SK-N-SH (cell line): ENCODE data around the gene EDIL3. TPM values are rescaled to one million over a fixed set of nuclear protein-coding genes. Genes with fewer than 3 reads are reported as not detected.
A peak's percentile ranks its signal among the peaks of the same experiment; 100 is the strongest.

Experiments used
- CTCF ChIA-PET: fragments of 300-600, 350-600 bp; formaldehyde crosslinking; extraction: SDS; loops from one replicate; lab custom pipeline; 2021; lab: Yijun Ruan, JAX
- POLR2A ChIA-PET: fragments of 350-600 bp; sonication (Branson Sonifier 250); formaldehyde crosslinking; extraction: SDS; loops from one replicate; lab custom pipeline; 2020; ENCODE audit warnings: antibody characterized with exemption, inconsistent platforms; lab: Yijun Ruan, JAX
- DNase-seq: peaks from one replicate; pipeline ENCODE4 v3.0.0; 2012
- H2AFZ ChIP-seq: fragments of 200-600 bp; sonication (generic); 2 replicates; pipeline ENCODE4 v1.8.1; 2016; ENCODE audit warnings: antibody characterized with exemption, mild to moderate bottlenecking, low read depth
- H3F3A ChIP-seq: fragments of 200-600 bp; sonication (generic); replicated peaks from 2 replicates; pipeline ENCODE3; 2016; ENCODE audit warnings: antibody characterized with exemption, mild to moderate bottlenecking; ENCODE audit not compliant: insufficient read depth
- H3K27ac ChIP-seq, 2 experiments: fragments of 200-500 bp in 1 of 2; fragments of 200-600 bp in 1 of 2; sonication (Bioruptor generic) in 1 of 2; sonication (generic), shearing (Covaris generic) in 1 of 2; 2 replicates each; pipeline versions ENCODE4 v1.5.1 to v1.6.1; 2014 to 2016; ENCODE audit warnings: low read depth in 2 of 2, inconsistent platforms in 1 of 2, low read length in 1 of 2, mild to moderate bottlenecking in 1 of 2, mixed read lengths in 1 of 2
- H3K27me3 ChIP-seq: fragments of 200-600 bp; sonication (generic), shearing (Covaris generic); 2 replicates; pipeline ENCODE4 v1.6.1; 2016; ENCODE audit warnings: mixed run types; ENCODE audit not compliant: insufficient read depth
- H3K36me3 ChIP-seq, 2 experiments: fragments of 200-500 bp in 1 of 2; fragments of 200-600 bp in 1 of 2; sonication (Bioruptor generic) in 1 of 2; sonication (generic) in 1 of 2; replicated peaks in 1 of 2; 2 replicates each; pipeline versions ENCODE3 to v1.5.1; 2014 to 2016; ENCODE audit warnings: low read length in 1 of 2, mild to moderate bottlenecking in 1 of 2; ENCODE audit not compliant: insufficient read depth in 2 of 2, control insufficient read depth in 1 of 2
- H3K4me1 ChIP-seq, 2 experiments: fragments of 200-500 bp in 1 of 2; fragments of 200-600 bp in 1 of 2; sonication (Bioruptor generic) in 1 of 2; sonication (generic), shearing (Covaris generic) in 1 of 2; 2 replicates each; pipeline versions ENCODE4 v1.5.1 to v1.6.1; 2014 to 2016; ENCODE audit warnings: low read depth in 1 of 2, low read length in 1 of 2, mixed run types in 1 of 2; ENCODE audit not compliant: insufficient read depth in 2 of 2, control insufficient read depth in 1 of 2
- H3K4me2 ChIP-seq: fragments of 200-600 bp; sonication (generic), shearing (Covaris generic); 2 replicates; pipeline ENCODE4 v1.6.1; 2017; ENCODE audit warnings: mixed run types
- H3K4me3 ChIP-seq, 2 experiments: fragments of 200-500 bp in 1 of 2; fragments of 200-600 bp in 1 of 2; sonication (Bioruptor generic) in 1 of 2; sonication (generic), shearing (Covaris generic) in 1 of 2; 2 replicates each; pipeline versions ENCODE4 v1.5.1 to v1.8.1; 2014 to 2016; ENCODE audit warnings: low read depth in 2 of 2, inconsistent platforms in 1 of 2, low read length in 1 of 2, mild to moderate bottlenecking in 1 of 2, mixed read lengths in 1 of 2, moderate library complexity in 1 of 2
- H3K79me2 ChIP-seq: fragments of 200-600 bp; sonication (generic); 2 replicates; pipeline ENCODE4 v1.8.1; 2017; ENCODE audit warnings: mild to moderate bottlenecking; ENCODE audit not compliant: insufficient read depth
- H3K9ac ChIP-seq: fragments of 200-600 bp; sonication (generic); 2 replicates; pipeline ENCODE4 v1.6.1; 2017; ENCODE audit warnings: mixed run types
- H3K9me2 ChIP-seq: fragments of 200-600 bp; sonication (generic); 2 replicates; pipeline ENCODE4 v1.6.1; 2017; ENCODE audit warnings: mixed run types
- H3K9me3 ChIP-seq: fragments of 200-600 bp; sonication (generic); 2 replicates; pipeline ENCODE4 v1.6.1; 2017; ENCODE audit warnings: mixed run types, mild to moderate bottlenecking, moderate library complexity
- H4K20me1 ChIP-seq: fragments of 200-600 bp; sonication (generic); 2 replicates; pipeline ENCODE4 v1.6.1; 2017; ENCODE audit warnings: mild to moderate bottlenecking, mixed run types; ENCODE audit not compliant: insufficient read depth
- CHD2 ChIP-seq: fragments of 150-350 bp; IDR thresholded peaks from 2 replicates; pipeline ENCODE4 v1.6.1; 2018; ENCODE audit warnings: low read length; ENCODE audit not compliant: partially characterized antibody
- CTCF ChIP-seq: fragments of 200-600 bp; sonication (generic); IDR thresholded peaks from 2 replicates; pipeline ENCODE4 v1.6.1; 2017; ENCODE audit warnings: antibody characterized with exemption, mild to moderate bottlenecking, moderate library complexity
- EZH2phosphoT487 ChIP-seq: fragments of 200-600 bp; sonication (generic); IDR thresholded peaks from 2 replicates; pipeline ENCODE4 v1.6.1; 2017; ENCODE audit warnings: low read depth, mixed run types, mild to moderate bottlenecking, antibody characterized with exemption, moderate library complexity, borderline replicate concordance
- FOXM1 ChIP-seq: IDR thresholded peaks from 2 replicates; pipeline ENCODE4 v1.4.0; 2012; ENCODE audit warnings: low read depth, mild to moderate bottlenecking
- GABPA ChIP-seq: IDR thresholded peaks from 2 replicates; pipeline ENCODE4 v1.4.0; 2012; ENCODE audit warnings: low read depth, mild to moderate bottlenecking
- GATA2 ChIP-seq: sonication (generic); formaldehyde crosslinking; IDR thresholded peaks from 2 replicates; pipeline ENCODE4 v1.5.0; 2020; ENCODE audit warnings: mild to moderate bottlenecking, missing genetic modification reagents
- IRF3 ChIP-seq: fragments of 150-350 bp; IDR thresholded peaks from 2 replicates; pipeline ENCODE4 v1.6.1; 2016; ENCODE audit warnings: mild to moderate bottlenecking, low read depth, low read length
- MAX ChIP-seq: IDR thresholded peaks from 2 replicates; pipeline ENCODE4 v1.4.0; 2012; ENCODE audit warnings: low read depth
- MEF2A ChIP-seq: IDR thresholded peaks from 2 replicates; pipeline ENCODE4 v1.4.0; 2012; ENCODE audit warnings: low read depth, borderline replicate concordance
- NRF1 ChIP-seq: IDR thresholded peaks from 2 replicates; pipeline ENCODE4 v1.6.1; 2012; ENCODE audit warnings: low read depth, mild to moderate bottlenecking, low read length
- RAD21 ChIP-seq: IDR thresholded peaks from 2 replicates; pipeline ENCODE4 v1.6.1; 2012; ENCODE audit warnings: mild to moderate bottlenecking, low read length
- RCOR1 ChIP-seq: fragments of 150-350 bp; IDR thresholded peaks from 2 replicates; pipeline ENCODE4 v1.6.1; 2017; ENCODE audit warnings: antibody characterized with exemption, low read length
- REST ChIP-seq: IDR thresholded peaks from 2 replicates; pipeline ENCODE4 v1.6.1; 2012; ENCODE audit warnings: mild to moderate bottlenecking, low read depth, low read length, moderate library complexity
- TAF1 ChIP-seq: IDR thresholded peaks from 2 replicates; pipeline ENCODE4 v1.6.1; 2012; ENCODE audit warnings: low read depth, mild to moderate bottlenecking, low read length, moderate library complexity, borderline replicate concordance
- TEAD4 ChIP-seq: IDR thresholded peaks from 2 replicates; pipeline ENCODE4 v1.4.0; 2012; ENCODE audit warnings: mild to moderate bottlenecking, borderline replicate concordance; ENCODE audit not compliant: insufficient read depth
- USF1 ChIP-seq: IDR thresholded peaks from 2 replicates; pipeline ENCODE4 v1.4.0; 2012; ENCODE audit warnings: low read depth, borderline replicate concordance
- ZBTB33 ChIP-seq: IDR thresholded peaks from 2 replicates; pipeline ENCODE4 v1.4.0; 2012; ENCODE audit warnings: low read depth, borderline replicate concordance
- WGBS: methylation state at CpG from one replicate; pipeline ENCODE4 v1.1.6; 2017; ENCODE audit warnings: low lambda C conversion rate; 5-methylcytosine and 5-hydroxymethylcytosine counted together
- polyA plus RNA-seq, 3 experiments: library from polyadenylated mRNA; depleted of rRNA; stranded (reverse); fragments of >200 nt; gene quantifications; 2 replicates each; pipeline ENCODE4 v1.2.3, GENCODE V29; 2012

Gene EDIL3
- polyA plus RNA-seq, 1 of the 3 experiments (the other 2 are of a cell fraction): 51.5 TPM

- WGBS: 81% methylated on average over 2 of the region's 2 CpGs
- H3K4me1 ChIP-seq: peaks cover 0 to 16% of the 10 kb centered on the region in 2 experiments; a peak in 3 of 4 replicates
- H3K4me3 ChIP-seq: peak overlapping the region; percentile 71 to 99; a peak in 3 of 4 replicates
- peaks cover 17% of the 10 kb centered on the region for H3F3A ChIP-seq
- H3K79me2 ChIP-seq: peaks cover 59% of the 10 kb centered on the region
- peak overlapping the region; percentile 92 for H3K9ac ChIP-seq
- H4K20me1 ChIP-seq: no peaks in the 10 kb centered on the region
- DNase-seq: no peak
- no peaks in the 10 kb centered on the region for H3K27me3 ChIP-seq
- no peaks in the 10 kb centered on the region for H3K9me3 ChIP-seq
- POLR2A ChIA-PET: no interaction called here
- peak overlapping the region; percentile 24 to 89; a peak in 2 of 4 replicates for H3K27ac ChIP-seq
- no peaks in the 10 kb centered on the region for H3K9me2 ChIP-seq
- TF ChIP-seq EZH2phosphoT487: no peak
- no peak for TF ChIP-seq CTCF
- no peak for TF ChIP-seq ZBTB33
- TF ChIP-seq USF1: no peak
- no peak for TF ChIP-seq REST
- no peak for TF ChIP-seq MAX
- TF ChIP-seq NRF1: no peak
- no peak for TF ChIP-seq FOXM1
- no peak for TF ChIP-seq TAF1
- no peak for TF ChIP-seq GATA2 (CRISPR knock-in tag)
- TF ChIP-seq IRF3: no peak
- no peak for TF ChIP-seq GABPA
- no peak for TF ChIP-seq CHD2
- TF ChIP-seq TEAD4: no peak
- TF ChIP-seq MEF2A: no peak
- TF ChIP-seq RCOR1: no peak
- no peak for TF ChIP-seq RAD21
- peak overlapping the region; percentile 96 for H3K4me2 ChIP-seq
- H2AFZ ChIP-seq: no peak overlapping the region; the same call in 1 of the 2 replicates
- CTCF ChIA-PET: no interaction called here
- peaks cover 2 to 24% of the 10 kb centered on the region in 2 experiments for H3K36me3 ChIP-seq
Measured at GRCh38 chr5:84385705-84386104, 1.0 kb upstream of the EDIL3 start.
